A172 (cell line): ENCODE results near the gene KCNMA1. TPM values are rescaled to one million over a fixed set of nuclear protein-coding genes. Genes with fewer than 3 reads are reported as not detected.

ENCODE experiments used
- DNase-seq: peaks from one replicate; pipeline ENCODE4 v3.0.0-alpha.2; 2015; ENCODE audit warnings: low spot score
- total RNA-seq: library from RNA; depleted of rRNA; stranded (reverse); fragments of >200 nt; shearing (Covaris generic); gene quantifications from 2 replicates; pipeline ENCODE4 v1.2.3, GENCODE V29; 2014

The KCNMA1 gene
- total RNA-seq, 1 experiment from 2014 or later = 50.7 TPM

GRCh38 chr10:77121829-77122228 lies 515.8 kb downstream of the KCNMA1 start:
- DNase-seq = no peak

GRCh38 chr10:77120666-77121376 lies 516.8 kb downstream of the KCNMA1 start:
- no peak for DNase-seq

- no peak for DNase-seq
Measured at GRCh38 chr10:77120012-77120411, 517.6 kb downstream of the KCNMA1 start.

GRCh38 chr10:77118603-77119282 lies 518.9 kb downstream of the KCNMA1 start:
- DNase-seq = no peak

- no peak for DNase-seq
Measured at GRCh38 chr10:77117501-77117900, 520.1 kb downstream of the KCNMA1 start.

GRCh38 chr10:77116904-77117303 lies 520.7 kb downstream of the KCNMA1 start:
- DNase-seq = no peak

- DNase-seq = no peak
Measured at GRCh38 chr10:77114181-77114821, 523.3 kb downstream of the KCNMA1 start.

- DNase-seq = peak; percentile 90
Measured at GRCh38 chr10:77111611-77112550, 525.7 kb downstream of the KCNMA1 start.

GRCh38 chr10:77110757-77111156 lies 526.9 kb downstream of the KCNMA1 start:
- no peak for DNase-seq

- no peak for DNase-seq
Measured at GRCh38 chr10:77109351-77109994, 528.1 kb downstream of the KCNMA1 start.

GRCh38 chr10:77106676-77107075 lies 530.9 kb downstream of the KCNMA1 start:
- DNase-seq = no peak

- no peak for DNase-seq
Measured at GRCh38 chr10:77105761-77106221, 531.8 kb downstream of the KCNMA1 start.

- peak; percentile 62 for DNase-seq
Measured at GRCh38 chr10:77104459-77104980, 533.1 kb downstream of the KCNMA1 start.

GRCh38 chr10:77103213-77103612 lies 534.4 kb downstream of the KCNMA1 start:
- no peak for DNase-seq

- DNase-seq = no peak
Measured at GRCh38 chr10:77101341-77101740, 536.3 kb downstream of the KCNMA1 start.

GRCh38 chr10:77099136-77099535 lies 538.5 kb downstream of the KCNMA1 start:
- no peak for DNase-seq

GRCh38 chr10:77097625-77098024 lies 540.0 kb downstream of the KCNMA1 start:
- DNase-seq = no peak

GRCh38 chr10:77093126-77093525 lies 544.5 kb downstream of the KCNMA1 start:
- DNase-seq = no peak

- no peak for DNase-seq
Measured at GRCh38 chr10:77091597-77092165, 545.9 kb downstream of the KCNMA1 start.
